Epithelial cell of esophagus (primary cell): ENCODE results near the gene PCDH15.
A peak's percentile ranks its signal among the peaks of the same experiment; 100 is the strongest.

Source experiments
- DNase-seq: peaks from one replicate; pipeline ENCODE4 v3.0.0; 2010; ENCODE audit warnings: low read depth
- H3K4me3 ChIP-seq: 2 replicates; pipeline ENCODE4 v1.5.1; 2011; ENCODE audit warnings: mild to moderate bottlenecking, low read length, control low read depth
- TF ChIP-seq, protein P1 (sequence below): IDR thresholded peaks from 2 replicates; pipeline ENCODE4 v1.5.1; 2011; ENCODE audit warnings: low read depth, mild to moderate bottlenecking, low read length, control low read depth, inconsistent platforms; ENCODE audit not compliant: insufficient read depth; ENCODE audit errors: missing control alignments

The PCDH15 gene

GRCh38 chr10:53808677-53809372 lies 992.2 kb downstream of the PCDH15 start:
- TF ChIP-seq, protein P1, sequence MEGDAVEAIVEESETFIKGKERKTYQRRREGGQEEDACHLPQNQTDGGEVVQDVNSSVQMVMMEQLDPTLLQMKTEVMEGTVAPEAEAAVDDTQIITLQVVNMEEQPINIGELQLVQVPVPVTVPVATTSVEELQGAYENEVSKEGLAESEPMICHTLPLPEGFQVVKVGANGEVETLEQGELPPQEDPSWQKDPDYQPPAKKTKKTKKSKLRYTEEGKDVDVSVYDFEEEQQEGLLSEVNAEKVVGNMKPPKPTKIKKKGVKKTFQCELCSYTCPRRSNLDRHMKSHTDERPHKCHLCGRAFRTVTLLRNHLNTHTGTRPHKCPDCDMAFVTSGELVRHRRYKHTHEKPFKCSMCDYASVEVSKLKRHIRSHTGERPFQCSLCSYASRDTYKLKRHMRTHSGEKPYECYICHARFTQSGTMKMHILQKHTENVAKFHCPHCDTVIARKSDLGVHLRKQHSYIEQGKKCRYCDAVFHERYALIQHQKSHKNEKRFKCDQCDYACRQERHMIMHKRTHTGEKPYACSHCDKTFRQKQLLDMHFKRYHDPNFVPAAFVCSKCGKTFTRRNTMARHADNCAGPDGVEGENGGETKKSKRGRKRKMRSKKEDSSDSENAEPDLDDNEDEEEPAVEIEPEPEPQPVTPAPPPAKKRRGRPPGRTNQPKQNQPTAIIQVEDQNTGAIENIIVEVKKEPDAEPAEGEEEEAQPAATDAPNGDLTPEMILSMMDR, result no peak
- H3K4me3 ChIP-seq, result no peak overlapping the region
- peak; percentile 12 for DNase-seq

GRCh38 chr10:53786236-53786900 lies 1014.7 kb downstream of the PCDH15 start:
- TF ChIP-seq, protein P1, result peak; percentile 40
- peak; percentile 18 for DNase-seq
- H3K4me3 ChIP-seq, result no peak overlapping the region

- TF ChIP-seq, protein P1, result no peak
- H3K4me3 ChIP-seq, result no peak overlapping the region
- no peak for DNase-seq
Measured at GRCh38 chr10:53771701-53772100, 1029.3 kb downstream of the PCDH15 start.

DNA sequence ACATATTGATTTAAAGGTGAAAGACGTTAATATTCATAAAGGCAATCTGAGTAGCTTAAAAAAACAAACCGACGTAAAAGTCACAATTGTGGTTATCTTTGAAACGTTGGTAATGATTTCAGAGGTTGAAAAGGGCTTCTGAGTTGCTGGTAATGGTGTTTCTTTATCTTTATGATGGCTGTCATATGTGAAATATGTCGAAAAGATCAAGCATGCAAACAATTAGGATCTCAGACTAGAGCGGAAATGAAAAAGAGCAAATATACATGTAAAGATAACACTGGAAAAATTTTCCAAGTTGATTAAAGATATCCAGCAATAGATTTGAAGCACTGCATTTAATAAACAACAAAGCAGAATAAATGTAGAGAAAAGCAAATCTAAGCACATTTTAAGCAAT lies 1030.1 kb downstream of the PCDH15 start:
- no peak overlapping the region for H3K4me3 ChIP-seq
- DNase-seq, result no peak
- TF ChIP-seq, protein P1, result no peak

GRCh38 chr10:53765311-53765710 lies 1035.7 kb downstream of the PCDH15 start:
- peak; percentile 42 for DNase-seq
- TF ChIP-seq, protein P1, result no peak
- no peak overlapping the region for H3K4me3 ChIP-seq

DNA sequence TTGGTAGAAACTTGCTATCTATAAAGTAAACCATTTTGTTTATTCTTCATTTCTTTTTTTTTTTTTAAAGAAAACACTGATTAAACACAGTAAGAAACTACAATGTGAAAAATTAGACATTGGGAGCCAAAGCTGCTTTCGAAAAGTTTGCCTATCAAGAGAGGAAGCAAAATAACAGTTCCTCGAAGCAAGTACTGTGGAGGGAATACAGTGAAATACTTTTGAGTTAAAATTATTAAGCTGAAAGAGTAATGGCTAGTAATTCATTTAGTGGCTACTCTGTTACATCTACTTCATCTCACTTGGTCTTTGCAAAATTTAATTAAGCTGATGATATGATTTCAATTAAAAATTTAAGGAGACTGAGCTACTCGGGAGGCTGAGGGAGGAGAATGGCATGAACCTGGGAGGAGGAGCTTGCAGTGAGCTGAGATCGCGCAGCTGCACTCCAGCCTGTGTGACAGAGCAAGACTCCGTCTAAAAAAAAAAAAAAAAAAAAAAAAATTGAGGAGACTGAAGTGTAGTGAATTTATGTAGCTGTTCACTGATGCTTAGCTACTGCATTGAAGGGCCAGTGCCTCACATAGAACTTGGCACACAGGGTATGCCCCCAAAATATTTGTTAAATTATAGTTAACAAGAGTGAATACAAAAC lies 1046.3 kb downstream of the PCDH15 start:
- H3K4me3 ChIP-seq, result no peak overlapping the region
- TF ChIP-seq, protein P1, result no peak
- no peak for DNase-seq
